GM12892 (cell line): Measurements from ENCODE around the gene NISCH.

Source experiments
- POLR2A ChIP-seq: IDR thresholded peaks from 2 replicates; pipeline ENCODE4 v1.6.1; 2011; ENCODE audit warnings: low read depth, low read length, control low read depth
- POLR2AphosphoS5 ChIP-seq: IDR thresholded peaks from 2 replicates; pipeline ENCODE4 v1.6.1; 2011; ENCODE audit warnings: low read depth, low read length, control low read depth
- TAF1 ChIP-seq: IDR thresholded peaks from 2 replicates; pipeline ENCODE4 v1.6.1; 2011; ENCODE audit warnings: low read depth, mild to moderate bottlenecking, control low read depth, low read length, borderline replicate concordance

DNA sequence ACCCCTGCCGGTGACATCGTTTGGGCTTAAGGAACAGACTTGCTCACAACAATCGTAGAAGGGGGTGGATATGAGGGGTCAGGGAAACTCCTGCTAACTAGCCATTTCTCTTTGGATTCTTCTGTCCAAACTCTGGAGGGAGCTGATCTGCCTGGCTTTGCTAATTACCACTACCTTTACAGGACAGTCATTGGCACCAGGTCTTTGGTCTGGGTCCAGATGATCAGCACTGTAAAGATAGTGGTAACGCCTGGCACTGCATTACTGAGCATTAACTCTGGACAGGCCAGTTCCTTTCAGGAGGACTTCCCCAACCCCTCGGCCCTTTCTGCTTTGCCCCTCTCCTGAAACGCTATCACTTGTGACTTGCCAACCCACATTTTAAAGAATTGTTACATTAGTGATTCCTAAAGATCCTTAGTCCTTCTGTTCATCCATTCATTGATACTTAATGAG is 81.8 kb downstream of the NISCH start:
- TF ChIP-seq POLR2A (no peak), POLR2AphosphoS5 (no peak), TAF1 (no peak)
